HepG2 (cell line): Measurements from ENCODE around the gene COL4A2.

Source experiments
- CBX5 ChIP-seq: sonication (generic); formaldehyde crosslinking; IDR thresholded peaks from 2 replicates; pipeline ENCODE4 v1.4.0; 2020; ENCODE audit warnings: missing genetic modification reagents, borderline replicate concordance
- DPF2 ChIP-seq: sonication (generic); formaldehyde crosslinking; IDR thresholded peaks from 2 replicates; pipeline ENCODE4 v1.4.0; 2020; ENCODE audit warnings: mild to moderate bottlenecking, low read depth, missing genetic modification reagents, borderline replicate concordance
- EZH2 ChIP-seq: conservative IDR thresholded peaks from 2 replicates; pipeline ENCODE4 v1.6.1; 2012; ENCODE audit warnings: mild to moderate bottlenecking, low read depth, low read length, moderate library complexity
- FOXO1 ChIP-seq: sonication (generic); formaldehyde crosslinking; IDR thresholded peaks from 2 replicates; pipeline ENCODE4 v1.4.0; 2020; ENCODE audit warnings: missing genetic modification reagents
- MTA3 ChIP-seq: sonication (generic); formaldehyde crosslinking; IDR thresholded peaks from 2 replicates; pipeline ENCODE4 v1.4.0; 2020; ENCODE audit warnings: missing genetic modification reagents
- POLR2AphosphoS2 ChIP-seq: IDR thresholded peaks from 2 replicates; pipeline ENCODE4 v1.6.1; 2011; ENCODE audit warnings: low read depth, low read length, improper control_type of control experiment
- RNF2 ChIP-seq: fragments of 450-650 bp; conservative IDR thresholded peaks from 2 replicates; pipeline ENCODE4 v1.6.1; 2016; ENCODE audit warnings: low read depth
- SOX6 ChIP-seq, 2 experiments: fragments of 450-650 bp in 1 of 2; sonication (generic) in 1 of 2; formaldehyde crosslinking in 1 of 2; IDR thresholded peaks; 2 replicates each; pipeline versions ENCODE4 v1.4.0 to v1.6.1; 2017 to 2020; ENCODE audit warnings: antibody characterized with exemption in 1 of 2, mild to moderate bottlenecking in 1 of 2, missing genetic modification reagents in 1 of 2
- ZBTB43 ChIP-seq: sonication (generic); formaldehyde crosslinking; conservative IDR thresholded peaks from 2 replicates; pipeline ENCODE4 v1.4.0; 2020; ENCODE audit warnings: missing genetic modification reagents
- ZNF3 ChIP-seq: IDR thresholded peaks from 2 replicates; pipeline ENCODE4 v1.7.0; 2017; ENCODE audit warnings: inconsistent platforms
- ZNF746 ChIP-seq: sonication (generic); formaldehyde crosslinking; IDR thresholded peaks from 2 replicates; pipeline ENCODE4 v1.8.0; 2022; ENCODE audit warnings: mild to moderate bottlenecking, missing genetic modification reagents
- TF ChIP-seq, protein P1 (sequence below): sonication (generic); formaldehyde crosslinking; IDR thresholded peaks from 2 replicates; pipeline ENCODE4 v1.5.0; 2020; ENCODE audit warnings: mild to moderate bottlenecking, missing genetic modification reagents, moderate library complexity
- TF ChIP-seq, protein P2 (sequence below): sonication (generic); formaldehyde crosslinking; IDR thresholded peaks from 2 replicates; pipeline ENCODE4 v1.4.0; 2020; ENCODE audit warnings: mild to moderate bottlenecking, low read depth, missing genetic modification reagents
- TF ChIP-seq, protein P3 (sequence below): sonication (generic); formaldehyde crosslinking; IDR thresholded peaks from 2 replicates; pipeline ENCODE4 v1.5.0; 2020; ENCODE audit warnings: missing genetic modification reagents

GRCh38 chr13:110536006-110536693 is 229.1 kb downstream of the COL4A2 start:
- TF ChIP-seq RNF2 (no peak), ZNF3 (CRISPR knock-in tag) (no peak), MTA3 (no peak), ZNF746 (CRISPR knock-in tag) (no peak), SOX6 (IDR thresholded peaks at IDR 0.05) (no peak), SOX6 (CRISPR knock-in tag; IDR thresholded peaks at IDR 0.05) (no peak), EZH2 (no peak), FOXO1 (CRISPR knock-in tag) (no peak), DPF2 (CRISPR knock-in tag) (no peak), POLR2AphosphoS2 (no peak), ZBTB43 (no peak), CBX5 (CRISPR knock-in tag) (no peak)
- TF ChIP-seq, protein P1, sequence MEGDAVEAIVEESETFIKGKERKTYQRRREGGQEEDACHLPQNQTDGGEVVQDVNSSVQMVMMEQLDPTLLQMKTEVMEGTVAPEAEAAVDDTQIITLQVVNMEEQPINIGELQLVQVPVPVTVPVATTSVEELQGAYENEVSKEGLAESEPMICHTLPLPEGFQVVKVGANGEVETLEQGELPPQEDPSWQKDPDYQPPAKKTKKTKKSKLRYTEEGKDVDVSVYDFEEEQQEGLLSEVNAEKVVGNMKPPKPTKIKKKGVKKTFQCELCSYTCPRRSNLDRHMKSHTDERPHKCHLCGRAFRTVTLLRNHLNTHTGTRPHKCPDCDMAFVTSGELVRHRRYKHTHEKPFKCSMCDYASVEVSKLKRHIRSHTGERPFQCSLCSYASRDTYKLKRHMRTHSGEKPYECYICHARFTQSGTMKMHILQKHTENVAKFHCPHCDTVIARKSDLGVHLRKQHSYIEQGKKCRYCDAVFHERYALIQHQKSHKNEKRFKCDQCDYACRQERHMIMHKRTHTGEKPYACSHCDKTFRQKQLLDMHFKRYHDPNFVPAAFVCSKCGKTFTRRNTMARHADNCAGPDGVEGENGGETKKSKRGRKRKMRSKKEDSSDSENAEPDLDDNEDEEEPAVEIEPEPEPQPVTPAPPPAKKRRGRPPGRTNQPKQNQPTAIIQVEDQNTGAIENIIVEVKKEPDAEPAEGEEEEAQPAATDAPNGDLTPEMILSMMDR, result no peak
- TF ChIP-seq, protein P2, sequence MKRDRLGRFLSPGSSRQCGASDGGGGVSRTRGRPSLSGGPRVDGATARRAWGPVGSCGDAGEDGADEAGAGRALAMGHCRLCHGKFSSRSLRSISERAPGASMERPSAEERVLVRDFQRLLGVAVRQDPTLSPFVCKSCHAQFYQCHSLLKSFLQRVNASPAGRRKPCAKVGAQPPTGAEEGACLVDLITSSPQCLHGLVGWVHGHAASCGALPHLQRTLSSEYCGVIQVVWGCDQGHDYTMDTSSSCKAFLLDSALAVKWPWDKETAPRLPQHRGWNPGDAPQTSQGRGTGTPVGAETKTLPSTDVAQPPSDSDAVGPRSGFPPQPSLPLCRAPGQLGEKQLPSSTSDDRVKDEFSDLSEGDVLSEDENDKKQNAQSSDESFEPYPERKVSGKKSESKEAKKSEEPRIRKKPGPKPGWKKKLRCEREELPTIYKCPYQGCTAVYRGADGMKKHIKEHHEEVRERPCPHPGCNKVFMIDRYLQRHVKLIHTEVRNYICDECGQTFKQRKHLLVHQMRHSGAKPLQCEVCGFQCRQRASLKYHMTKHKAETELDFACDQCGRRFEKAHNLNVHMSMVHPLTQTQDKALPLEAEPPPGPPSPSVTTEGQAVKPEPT (CRISPR knock-in tag), result no peak
- TF ChIP-seq, protein P3, sequence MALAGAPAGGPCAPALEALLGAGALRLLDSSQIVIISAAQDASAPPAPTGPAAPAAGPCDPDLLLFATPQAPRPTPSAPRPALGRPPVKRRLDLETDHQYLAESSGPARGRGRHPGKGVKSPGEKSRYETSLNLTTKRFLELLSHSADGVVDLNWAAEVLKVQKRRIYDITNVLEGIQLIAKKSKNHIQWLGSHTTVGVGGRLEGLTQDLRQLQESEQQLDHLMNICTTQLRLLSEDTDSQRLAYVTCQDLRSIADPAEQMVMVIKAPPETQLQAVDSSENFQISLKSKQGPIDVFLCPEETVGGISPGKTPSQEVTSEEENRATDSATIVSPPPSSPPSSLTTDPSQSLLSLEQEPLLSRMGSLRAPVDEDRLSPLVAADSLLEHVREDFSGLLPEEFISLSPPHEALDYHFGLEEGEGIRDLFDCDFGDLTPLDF (CRISPR knock-in tag), result no peak
